GM19240 (cell line): Measurements from ENCODE around the gene STRN4.

Source experiments
- DNase-seq: peaks from one replicate; pipeline ENCODE4 v3.0.0; 2011; ENCODE audit warnings: low spot score; ENCODE audit not compliant: insufficient read length

Gene STRN4

DNA sequence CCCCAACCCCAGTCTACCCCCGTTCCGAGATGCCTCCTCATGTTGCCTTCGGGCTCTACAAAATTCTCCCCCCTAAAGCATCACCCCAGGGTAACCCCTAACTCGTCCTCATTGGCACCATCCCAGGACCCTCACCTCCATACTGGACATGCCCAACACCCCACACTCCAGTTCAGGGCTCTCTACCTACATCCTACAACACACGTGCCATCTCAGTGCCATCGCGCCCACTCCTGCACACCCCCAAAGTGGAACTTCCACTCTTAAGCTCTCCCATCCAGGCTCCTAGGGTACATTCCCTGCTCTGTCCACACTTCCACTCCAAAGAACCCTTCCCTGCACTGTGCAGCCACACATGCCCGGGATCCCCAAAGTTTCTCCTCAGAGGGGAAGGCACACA lies 1.2 kb downstream of the STRN4 start:
- no peak for DNase-seq

DNA sequence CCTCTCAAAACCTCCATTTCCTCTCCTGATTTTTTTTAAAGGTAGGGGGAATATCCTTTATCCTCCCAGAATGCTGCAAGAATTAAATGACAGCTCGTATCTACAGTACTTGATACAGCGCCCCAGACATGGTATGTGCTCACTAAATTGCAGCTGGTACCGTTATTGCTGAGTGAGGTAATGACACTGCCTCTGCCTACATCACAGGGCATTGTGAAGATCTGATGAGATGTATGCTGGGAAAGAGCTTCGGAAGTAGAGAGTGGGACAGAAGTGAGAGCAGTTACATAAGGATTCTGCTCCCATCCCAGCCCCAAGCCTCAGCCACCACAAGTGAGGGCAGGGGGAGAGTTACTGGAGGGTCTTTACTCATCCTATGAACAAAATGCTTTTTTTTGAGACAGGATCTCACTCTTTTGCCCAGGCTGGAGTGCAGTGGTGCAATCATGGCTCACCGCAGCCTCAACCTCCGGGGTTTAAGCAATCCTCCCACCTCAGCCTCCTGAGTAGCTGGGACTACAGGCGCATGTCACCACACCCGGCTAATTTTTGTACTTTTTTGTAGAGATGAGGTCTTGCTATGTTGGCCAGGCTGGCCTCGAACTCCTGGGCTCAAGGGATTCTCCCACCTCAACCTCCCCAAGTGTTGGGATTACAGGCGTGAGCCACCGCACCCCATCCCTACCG lies 2.1 kb downstream of the STRN4 start:
- DNase-seq: no peak

DNA sequence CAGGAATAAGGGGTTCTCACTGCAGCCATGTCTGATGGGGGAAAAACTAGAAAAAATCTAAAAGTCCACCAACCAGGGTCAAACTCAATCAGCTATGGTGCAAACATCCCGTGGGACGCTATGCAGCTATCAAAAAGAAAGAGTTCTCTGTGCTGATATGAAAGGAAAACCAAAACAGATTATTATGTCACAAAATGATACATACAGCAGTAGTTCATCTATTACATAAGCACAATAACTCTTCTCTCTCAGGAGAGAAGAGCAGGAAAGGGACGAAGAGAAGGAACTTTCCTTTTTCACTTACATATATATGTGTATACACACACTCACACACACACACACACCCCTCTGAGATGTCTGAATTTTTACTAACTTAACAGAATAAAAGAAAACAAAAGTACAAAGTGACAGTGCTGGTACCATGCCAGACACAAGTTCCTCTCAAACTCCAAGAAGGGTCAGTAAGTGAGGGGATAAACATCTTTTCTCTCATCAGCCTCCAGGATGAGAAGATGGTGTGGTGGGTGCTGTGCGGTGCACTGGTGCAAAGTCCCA lies 3.2 kb downstream of the STRN4 start:
- DNase-seq: no peak

- no peak for DNase-seq
Observed at GRCh38 chr19:46741447-46741846, 4.8 kb downstream of the STRN4 start.

DNA sequence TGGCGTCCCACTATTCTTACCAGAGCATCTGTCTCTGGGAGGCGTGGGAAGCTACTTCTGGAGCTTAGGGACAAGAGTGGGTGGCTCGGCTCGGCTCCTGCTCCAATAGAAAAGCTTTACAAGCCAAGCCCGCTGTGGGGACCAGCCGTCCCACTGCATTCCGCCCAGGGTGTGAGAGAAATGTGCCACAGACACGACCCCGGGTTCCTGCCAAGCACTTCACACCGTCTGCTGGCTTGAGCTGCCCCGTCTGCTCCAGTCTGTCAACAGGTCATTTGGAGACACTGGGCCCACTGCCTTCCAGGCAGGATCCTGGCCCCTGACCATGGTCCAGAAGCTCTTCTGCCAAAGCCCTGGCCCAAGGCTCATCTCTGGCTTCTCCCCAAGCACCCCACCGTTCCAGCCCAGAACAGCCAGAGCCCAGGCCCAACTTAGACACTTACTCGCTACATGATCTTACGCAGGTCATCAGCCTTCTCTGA lies 6.9 kb downstream of the STRN4 start:
- DNase-seq: no peak

GRCh38 chr19:46737761-46738171 lies 8.5 kb downstream of the STRN4 start:
- no peak for DNase-seq

DNA sequence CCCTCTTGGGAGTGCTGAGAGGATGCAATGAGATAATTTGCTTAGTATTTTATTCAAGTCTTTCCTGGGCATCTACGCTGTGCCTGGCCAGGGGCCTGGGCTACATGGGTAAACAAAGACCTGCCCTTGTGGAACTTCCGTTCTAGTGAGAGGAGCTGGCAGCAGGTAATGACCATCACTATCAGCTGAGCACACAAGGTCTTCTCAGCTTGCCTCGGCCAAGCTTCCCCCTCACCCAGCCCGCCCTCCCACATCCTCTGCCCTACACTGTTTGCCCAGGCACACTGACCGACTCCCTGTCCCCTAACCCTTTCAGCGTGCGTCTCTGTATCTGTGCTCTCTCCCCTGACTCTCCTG lies 9.0 kb downstream of the STRN4 start:
- no peak for DNase-seq

DNA sequence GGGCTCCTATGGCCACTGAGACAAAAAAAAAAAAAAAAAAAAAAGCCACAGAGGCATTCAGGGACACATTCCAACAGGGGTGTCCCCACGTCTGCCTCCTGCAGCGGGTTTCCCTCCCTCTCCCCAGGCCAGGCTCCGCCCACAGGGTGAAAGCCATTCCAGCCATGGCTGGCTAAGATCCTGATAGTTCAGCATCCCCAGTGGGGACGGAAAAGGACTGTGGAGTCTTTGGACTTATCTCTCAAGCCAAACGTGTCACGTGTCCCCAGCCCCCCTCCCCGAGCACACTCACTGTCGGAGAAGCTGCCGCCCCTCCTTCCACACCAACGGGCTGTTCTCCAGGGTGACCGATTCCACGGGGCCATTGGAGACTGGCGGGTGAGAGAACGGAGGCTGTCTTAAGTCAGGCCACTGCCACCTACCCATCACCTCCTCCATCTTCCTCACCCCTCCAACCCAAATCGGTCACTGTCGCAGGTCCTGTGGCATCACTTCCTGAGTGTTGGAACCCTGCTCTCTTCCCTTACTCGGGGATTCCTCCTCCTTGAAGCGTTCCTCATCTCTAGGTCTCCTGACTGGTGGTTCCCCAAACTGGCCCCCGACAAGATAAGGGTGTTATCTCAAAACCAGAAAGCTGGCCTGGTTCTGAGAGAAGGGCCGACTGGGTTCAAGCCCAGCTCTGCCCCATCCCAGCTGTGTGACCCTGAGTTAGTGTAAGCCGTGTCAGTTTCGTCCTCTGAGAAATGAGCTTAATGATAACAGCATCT lies 9.5 kb downstream of the STRN4 start:
- DNase-seq: no peak

DNA sequence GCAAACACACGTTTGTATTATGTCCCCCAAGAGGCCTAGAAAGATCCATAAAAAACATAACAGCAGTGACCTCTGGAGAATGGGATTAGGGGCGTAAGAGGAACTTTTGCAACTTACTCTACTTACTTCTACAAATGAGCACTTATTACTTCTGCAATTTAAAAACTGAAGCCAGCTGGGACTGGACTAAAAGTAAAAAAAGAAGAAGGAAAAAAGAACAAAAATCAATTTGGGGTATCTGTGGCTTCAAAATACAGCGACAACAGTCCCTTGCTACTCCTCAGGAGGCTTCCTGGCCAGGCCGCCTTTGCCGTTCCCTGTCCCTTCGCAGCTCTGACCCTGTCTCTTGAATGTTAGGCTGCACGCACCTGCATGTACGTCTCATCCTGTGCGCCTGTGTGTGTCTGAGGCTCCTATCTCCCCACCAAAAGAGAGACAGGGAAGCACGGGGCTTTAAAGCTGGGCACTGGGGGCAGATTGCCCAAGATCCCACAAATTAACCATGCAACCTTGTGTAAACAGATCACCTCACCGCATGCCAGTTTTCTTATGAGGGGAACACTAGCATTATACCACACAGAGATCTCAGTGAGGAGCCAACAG lies 12.5 kb downstream of the STRN4 start:
- no peak for DNase-seq

DNA sequence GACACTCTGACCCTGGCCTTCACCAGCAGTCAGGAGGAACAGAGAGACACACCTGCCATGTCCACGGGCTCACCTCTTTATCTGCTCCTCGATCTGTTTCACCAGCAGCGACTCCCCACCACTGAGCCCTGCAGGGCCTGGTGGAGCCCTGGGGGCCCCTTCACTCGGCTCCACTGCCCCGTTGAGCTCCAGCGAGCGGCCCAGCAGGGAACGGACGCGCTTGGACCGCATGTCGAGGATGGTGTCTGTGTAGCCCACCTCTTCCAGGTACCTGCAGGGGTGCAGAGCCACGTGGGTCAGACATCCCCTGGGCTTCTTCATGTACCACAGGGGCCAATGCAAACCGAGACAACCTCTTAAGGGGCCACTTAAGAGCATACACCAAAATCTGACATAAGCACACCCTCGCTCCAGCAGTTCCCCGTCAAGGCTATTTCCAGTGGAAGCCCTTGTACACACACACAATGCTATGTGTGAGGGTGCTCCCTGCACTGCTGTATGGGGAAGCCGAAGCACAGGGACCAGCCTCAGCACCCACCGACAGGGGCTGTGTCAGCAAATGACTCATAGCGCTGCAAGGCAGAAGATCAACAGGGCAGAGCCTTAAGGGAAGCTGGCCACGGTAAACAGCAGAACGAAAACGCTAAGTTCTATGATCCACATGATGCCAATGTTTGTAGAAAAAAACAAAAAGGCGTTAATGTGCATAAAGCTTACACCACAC lies 13.1 kb downstream of the STRN4 start:
- DNase-seq: no peak

DNA sequence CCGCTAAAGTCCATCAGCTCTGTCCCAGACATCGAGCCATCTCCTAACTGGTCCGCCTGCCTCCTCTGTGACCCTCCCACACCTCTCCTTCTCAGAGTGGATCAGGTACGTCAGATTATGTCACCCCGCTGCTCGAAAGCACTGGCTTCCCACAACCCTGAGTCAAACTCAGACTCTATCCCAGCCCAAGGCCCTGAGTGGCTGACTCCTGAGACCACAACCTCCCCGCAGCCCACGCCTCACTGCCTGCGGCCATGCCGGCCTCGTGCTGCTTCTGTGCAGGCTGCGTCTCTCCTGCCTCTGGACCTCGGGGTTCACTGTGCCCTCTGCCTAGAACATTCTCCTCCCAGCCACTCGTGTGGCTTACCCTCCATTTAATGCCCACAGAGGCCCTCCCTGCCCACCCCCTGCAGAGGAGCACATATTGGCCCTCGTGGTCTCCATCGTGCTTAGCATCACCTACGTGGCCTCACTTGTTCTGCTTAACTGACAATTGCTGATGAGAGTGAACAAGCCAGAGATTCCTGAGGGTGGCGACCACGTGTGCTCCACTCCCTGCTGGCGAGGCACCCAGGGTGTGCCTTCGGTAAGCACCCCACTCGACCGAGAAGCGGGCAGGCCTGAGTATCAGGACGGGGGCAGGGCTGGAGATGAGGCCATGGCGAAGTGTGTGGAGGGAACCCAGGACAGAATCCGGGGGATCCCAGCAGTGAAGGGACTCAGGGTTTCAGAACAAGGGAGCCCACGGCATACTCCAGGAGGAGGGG lies 13.9 kb downstream of the STRN4 start:
- DNase-seq: no peak

DNA sequence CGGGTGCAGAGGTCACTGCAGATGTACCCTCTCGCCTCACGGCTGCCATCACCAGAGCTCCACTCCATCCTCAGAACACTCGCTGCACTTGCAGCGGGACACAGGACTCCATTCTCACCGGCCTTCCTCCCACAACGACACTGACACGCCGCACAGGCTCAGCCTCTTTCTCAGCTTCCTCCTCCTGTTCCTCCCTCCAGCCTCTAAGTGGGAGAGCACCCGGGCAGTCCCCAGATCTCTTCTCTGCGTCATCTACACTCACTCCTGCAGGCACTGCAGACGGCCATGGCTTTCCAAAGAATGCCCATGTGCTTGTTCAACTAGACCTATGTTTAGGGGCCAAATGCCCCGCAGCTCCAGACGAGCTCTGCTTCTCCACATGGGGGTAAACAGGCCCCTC lies 14.7 kb downstream of the STRN4 start:
- no peak for DNase-seq

DNA sequence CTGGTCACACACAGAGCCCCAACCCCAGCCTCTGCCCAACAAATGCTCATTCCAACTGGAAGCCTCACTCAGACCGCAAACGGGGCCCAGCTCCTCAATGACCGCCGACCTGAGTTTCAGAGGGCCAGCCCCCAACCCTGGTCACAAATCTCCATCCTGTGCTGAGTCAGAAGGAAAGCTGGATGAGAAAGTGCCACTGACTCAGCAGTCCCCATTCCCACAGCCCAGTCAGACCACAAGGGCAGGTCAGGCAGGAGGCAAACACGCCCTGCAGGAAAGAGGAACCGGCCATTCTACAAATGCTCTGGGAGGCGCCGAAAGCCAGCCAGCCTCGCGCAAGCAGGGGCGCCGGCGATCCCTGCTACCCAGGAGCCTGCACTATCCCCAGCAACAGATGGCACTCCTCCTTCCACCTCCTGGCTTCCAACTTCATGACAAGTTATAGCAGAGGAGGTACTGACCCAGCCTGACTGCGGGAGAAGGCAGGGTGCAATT lies 15.2 kb downstream of the STRN4 start:
- no peak for DNase-seq

DNA sequence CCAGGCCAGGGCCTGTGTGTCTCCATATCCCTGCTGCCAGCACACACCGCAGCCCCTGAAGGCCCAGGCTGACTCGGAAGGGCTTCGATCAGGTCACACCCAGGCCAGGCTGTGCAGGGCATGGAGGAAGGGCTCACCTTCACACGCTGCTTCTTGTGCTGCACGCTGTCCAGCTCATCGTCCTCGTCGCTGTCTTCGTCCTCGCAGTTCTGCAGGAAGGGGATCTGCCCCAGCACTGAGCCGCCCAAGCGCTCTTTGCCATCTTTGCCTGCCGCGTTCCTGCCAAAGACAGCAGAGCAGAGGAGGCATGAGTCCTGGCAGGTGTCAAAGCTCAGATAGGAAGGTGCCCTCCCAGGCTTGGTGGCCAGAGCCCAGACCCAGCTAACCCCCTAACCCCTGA lies 15.7 kb downstream of the STRN4 start:
- DNase-seq: no peak

DNA sequence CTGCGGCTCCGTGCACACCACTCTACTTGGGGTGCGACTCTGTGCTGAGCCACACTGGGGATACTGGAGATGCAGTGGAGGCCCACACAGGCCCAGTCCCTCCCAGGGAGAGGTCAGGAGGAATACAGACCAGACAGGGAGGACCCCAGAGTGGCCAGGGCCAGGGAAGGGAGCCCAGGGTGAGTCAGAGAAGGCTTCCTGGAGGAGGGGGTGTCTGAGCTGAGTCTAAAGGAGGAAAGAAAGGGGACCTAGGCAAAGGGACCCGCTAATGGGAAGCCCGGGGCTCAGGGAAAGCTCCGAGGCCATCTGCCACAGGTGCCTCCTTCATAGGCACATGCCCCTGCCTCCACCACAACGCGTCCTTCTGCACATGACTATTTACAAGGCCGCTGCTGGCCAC lies 16.1 kb downstream of the STRN4 start:
- DNase-seq: no peak

DNA sequence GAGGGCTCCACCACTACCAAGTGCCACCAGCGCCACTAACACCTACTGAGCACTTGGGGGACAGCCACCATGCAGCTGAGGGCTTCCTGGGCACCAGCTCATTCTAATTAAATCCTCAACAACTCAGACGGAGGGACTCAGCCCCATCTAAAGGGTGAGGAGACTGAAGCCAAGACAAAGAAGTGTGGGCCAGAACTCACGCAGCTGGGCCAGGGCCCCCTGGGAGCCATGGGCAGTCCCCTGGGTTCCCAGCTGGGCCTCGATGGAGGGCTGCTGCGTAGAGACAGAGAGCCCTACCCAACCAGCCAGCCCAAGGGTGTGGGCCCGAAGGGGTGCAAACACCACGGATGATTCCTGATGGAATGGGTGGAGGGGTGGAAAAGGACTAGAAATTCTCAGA lies 16.6 kb downstream of the STRN4 start:
- DNase-seq: no peak

DNA sequence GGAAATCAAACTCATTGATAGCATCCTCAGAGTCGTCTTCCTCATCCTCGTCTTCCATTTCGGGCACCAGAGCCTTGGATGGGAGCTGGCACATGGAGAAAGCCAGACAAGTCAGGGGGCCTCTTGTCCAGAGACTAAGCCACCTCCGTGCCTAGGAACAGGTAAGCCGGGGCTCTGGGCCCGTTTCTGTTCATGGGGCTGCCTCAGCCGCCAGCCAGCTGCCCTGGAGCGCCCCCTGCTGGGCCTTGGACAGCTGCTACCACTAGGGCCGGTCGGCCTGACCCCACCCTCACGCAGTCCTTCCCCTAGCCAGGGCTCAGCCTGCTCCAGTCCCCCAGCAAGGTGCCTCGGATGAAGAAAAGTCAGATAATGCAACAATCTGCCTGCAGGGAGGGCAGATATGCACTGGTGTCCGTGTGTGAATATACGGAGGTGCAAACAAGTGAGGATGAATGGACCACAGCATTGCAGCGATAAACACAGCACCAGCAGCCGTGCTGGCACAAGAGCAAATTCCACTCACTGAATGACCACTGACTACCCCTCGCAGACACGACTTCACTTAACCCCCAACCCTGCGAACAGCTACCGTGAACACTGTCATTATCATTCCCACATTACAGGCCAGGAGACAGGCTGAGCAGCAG lies 17.4 kb downstream of the STRN4 start:
- DNase-seq: peak; percentile 94

DNA sequence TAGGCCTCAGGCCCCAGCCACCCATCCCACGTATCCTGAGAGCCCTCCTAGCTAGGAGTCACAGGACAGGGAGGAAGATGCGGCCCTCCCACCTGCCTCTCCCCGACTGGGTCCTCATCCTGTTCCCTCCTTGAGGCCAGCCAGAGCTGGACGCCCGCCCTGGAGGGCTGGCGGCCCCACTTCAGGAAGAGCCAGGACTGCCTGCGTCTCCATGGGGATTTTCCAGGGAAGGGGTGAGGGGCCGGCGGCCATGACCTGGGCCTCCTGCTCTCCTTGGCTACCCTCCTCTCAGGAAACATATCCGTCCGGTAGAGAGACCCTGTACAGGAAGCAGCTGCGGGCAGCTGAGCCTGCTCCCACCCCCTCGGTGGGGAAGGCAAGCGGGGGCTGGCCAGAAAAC lies 18.0 kb downstream of the STRN4 start:
- no peak for DNase-seq

GRCh38 chr19:46727757-46728156 lies 18.5 kb downstream of the STRN4 start:
- no peak for DNase-seq

DNA sequence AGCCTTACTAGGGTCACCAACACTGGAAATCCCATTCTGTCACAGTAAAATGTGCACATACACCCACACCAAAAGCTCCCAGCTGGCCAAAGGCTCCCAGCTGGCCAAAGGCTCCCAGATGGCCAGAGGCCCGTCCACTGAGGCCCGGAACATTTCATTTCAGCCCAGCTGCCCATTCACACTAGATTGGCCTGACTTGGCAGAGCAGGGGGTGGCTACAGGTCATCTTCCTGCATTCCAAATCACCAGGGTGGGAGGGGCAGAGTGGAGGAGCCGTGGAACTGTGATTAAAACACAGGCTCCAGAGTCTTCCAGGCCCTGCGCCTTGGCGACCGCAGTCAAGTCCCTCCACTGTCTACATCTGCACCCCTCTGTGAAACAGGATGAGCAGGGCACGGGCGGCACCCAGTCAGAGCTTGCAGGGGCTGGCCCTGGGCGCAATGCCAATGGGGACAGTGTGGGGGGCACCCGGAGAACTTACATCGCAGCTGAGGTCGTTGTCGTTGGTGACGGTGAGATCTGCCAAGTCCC lies 19.2 kb downstream of the STRN4 start:
- DNase-seq: no peak
